Dedifferentiated amniotic fluid mesenchymal stem cell (primary cell): Measurements from ENCODE around the gene RAB1B.
"Not testable (repeated sequence)": the region's sequence is repeated elsewhere in the genome, so short reads cannot be mapped to it uniquely, and the experiment has no call there.

Experiments used
- DNase-seq: peaks from one replicate; pipeline ENCODE4 v3.0.0-alpha.2; 2016; ENCODE audit errors: extremely low spot score

Gene RAB1B

GRCh38 chr11:66267039-66267378 lies 1.4 kb upstream of the RAB1B start:
- no peak for DNase-seq

- peak; percentile 72 for DNase-seq
These were observed 828 bp upstream of the RAB1B start for GRCh38 chr11:66267379-66268243.

DNA sequence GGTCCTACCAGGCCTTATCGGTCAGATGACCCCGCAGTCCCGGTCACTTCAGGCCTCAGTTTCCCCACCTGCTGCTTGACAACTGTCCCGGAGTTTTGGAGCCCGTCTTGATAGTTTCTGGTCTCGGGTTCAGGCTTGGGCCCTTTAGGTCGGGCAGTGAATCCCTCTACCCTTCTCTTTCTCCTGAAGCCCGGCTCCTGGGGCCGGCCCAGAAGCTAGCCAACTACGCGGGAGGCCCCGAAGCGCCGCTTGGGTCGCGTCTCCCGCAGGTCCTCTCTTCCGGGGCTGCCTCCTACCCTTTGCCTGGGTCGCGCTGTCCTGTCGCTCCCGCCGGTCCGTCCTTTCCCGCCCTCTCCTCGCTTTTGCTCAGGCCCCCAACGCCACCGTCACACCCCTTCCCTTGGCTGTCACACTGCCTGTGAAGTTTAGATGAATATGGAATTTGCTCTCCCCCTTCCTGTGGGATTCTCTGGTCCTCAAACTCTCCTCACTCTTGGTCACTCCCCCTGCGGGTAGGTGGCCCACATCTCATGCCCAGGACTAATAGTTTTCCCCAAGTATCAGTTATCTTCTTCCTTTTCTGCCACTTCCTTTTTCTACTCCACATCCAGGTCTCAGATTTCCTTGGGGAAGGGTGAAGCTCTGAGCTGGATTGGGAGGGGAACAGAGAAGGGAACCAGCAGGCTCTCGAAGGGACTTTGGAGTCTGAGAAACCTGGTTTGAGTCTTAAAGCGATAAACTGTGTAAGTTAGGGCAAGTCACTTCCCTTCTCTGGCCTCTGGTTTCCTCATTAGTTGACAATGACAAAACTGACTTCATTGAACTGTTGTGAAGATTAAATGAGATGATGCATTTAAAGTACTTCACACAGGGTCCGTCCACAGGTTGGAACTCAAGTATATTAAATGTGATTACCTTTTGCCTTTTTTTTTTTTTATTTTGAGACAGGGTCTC lies 790 bp downstream of the RAB1B start:
- peak; percentile 27 for DNase-seq

DNA sequence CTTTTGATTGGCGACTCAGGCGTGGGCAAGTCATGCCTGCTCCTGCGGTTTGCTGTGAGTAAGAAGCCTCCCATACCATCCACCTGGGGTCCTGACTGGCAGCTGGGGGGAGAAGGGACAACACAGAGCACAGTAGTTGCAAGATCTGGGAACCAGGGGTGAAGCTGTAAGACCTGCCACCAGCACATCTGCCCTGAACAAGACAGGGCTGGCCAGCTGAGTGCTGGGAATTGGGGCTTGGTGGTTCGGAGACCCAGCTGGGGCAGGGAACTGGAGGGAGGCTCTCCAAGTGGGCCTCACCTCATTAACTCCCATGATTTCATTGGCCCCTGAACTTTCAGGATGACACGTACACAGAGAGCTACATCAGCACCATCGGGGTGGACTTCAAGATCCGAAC lies 3.4 kb downstream of the RAB1B start:
- DNase-seq, result no peak

DNA sequence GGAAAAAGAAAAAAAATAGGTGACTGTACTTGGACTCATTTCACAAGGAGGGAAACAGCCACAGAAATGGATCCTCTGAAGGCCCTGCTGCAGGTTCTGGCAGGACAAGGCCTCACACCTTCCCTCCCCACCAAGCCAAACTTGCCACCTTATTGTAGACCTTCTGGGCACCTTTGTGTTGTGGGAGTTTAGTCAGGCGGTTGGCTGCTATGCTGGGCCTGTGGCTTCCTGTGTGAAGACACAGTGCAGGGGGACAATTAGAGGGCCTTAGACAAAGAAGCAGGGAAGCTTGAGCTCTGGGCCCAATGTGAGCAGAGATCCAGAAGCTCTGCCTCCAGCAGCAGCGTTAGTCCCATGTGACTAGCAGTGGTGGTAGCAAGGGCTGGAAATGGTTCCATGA lies 4.2 kb downstream of the RAB1B start:
- DNase-seq, result no peak

DNA sequence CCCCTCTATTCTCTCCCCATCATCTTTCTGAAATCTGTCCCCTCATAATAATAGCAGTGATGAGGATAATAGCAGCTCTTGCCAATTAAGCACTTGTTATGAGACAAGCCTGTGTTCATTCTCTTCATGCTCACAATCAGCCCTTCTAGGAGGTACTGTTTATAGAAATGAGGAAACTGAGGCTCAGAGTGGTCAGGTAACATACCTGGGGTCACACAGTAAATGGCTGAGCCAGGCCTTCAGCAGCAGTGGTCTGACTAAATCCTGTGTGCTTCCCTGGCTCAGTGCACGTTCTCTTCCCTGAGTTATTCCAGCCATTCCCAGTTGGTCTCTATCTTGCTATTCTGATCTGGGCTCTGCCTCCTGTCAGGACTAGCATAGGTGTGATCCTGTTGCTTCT lies 5.8 kb downstream of the RAB1B start:
- no peak for DNase-seq

DNA sequence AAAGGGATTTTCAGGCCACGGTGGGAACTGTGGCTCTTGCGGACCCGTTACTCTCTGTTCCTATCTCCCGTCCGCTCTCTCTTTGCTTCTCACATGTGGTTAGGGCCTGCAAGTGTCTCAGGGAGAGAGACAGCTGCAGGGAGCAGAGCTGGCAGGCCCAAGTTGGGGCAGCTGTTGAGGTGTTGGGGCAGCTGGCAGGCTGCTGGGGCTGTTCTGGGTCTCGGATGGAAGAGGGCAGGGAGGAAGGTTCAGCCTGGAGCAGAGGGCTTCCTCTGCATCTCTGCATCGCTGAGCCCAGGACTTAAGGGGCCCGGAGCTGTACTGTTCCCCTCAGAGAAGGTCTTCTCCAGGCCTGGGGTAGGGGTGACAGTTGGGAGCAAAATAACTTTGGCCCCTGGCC lies 7.0 kb downstream of the RAB1B start:
- no peak for DNase-seq

GRCh38 chr11:66275984-66276612 lies 7.7 kb downstream of the RAB1B start:
- no peak for DNase-seq

GRCh38 chr11:66276619-66277018 lies 8.2 kb downstream of the RAB1B start:
- DNase-seq, result not testable (repeated sequence)

- DNase-seq, result not testable (repeated sequence)
These were observed 8.6 kb downstream of the RAB1B start for GRCh38 chr11:66277064-66277463.

DNA sequence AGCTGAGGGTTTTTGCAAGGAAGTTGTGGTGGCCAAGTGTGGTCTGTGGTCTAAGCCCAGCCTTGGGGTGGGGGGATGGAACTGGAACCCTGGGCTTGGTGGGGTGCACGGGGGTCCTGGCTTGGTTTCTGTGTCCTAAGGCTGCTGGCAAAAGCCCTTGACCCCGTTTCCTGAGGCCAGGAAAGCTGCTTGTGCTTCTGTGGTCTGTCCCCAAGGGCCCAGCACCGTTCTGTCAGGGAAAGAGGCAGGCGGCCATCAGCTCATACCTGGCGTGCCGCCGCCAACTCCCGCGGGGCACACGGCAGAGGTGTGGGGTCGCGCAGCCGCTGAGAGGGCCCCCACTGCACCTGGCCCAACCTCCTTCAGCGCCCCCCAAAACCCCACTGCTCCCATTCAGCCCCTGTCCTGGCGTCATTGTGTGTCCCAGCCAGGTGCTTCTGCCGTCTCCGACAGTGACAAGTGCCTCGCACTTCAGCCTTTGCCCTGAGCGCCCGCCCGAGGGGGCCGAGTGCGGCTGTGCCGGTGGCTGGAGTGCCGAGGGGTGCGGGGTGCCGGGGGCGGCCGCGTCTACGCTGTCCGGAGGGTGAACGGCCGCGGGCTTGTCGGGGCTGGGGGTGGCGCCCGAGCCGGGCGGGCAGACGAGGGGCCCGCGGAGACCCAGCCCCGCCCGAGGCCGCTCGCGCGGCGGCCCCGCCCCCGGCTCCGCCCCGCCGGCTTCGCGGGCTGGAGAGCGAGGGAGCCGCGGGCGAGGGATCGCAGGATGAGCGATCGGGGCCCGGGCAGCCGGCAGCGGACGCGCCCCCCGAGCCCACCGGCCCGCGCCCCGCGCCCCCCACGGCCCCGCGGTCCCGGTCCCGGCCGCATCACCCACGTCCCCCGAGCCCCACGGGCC lies 9.3 kb downstream of the RAB1B start, which contains the start of gene CNIH2:
Gene CNIH2 (plus strand): TSS at position 705 of the 892 bp plus-strand sequence. CDS start 282 bp downstream, outside the sequence.
- DNase-seq, result no peak

DNA sequence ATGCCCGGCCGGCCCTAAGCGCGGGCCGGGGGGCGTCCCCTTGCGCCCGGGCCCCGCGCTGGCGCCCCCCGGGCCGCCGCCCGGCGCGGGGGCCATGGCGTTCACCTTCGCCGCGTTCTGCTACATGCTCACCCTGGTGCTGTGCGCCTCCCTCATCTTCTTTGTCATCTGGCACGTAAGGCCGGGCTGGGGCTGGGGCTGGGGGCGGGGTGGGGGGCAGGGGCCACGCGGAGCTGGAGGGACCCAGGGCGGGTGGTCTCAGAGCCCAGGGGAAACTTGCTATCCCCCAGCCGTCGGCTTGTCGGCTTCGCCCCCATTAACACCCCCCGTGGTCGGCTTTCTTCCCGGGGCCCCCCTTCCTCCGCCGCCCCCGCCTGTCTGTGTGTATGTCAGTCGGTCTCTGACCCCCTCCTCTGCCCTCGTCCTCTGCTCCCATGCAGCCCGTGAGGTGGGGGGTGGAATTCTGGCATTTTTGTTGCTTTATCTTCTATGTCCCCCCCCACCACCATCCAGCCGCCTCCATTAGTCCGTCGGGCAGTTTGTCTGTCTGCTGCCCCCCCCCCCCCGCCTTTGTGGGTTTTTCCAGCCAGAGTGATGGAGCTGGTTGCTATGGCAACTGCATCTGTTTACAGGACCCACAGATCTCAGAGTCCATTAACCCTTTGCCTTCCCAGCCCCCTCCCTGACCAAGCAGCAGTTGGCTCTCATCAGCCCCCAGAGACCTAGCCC lies 10.1 kb downstream of the RAB1B start:
- no peak for DNase-seq

GRCh38 chr11:66279092-66279734 lies 10.8 kb downstream of the RAB1B start:
- DNase-seq, result no peak

- DNase-seq, result no peak
These were observed 12.0 kb downstream of the RAB1B start for GRCh38 chr11:66280428-66280827.

DNA sequence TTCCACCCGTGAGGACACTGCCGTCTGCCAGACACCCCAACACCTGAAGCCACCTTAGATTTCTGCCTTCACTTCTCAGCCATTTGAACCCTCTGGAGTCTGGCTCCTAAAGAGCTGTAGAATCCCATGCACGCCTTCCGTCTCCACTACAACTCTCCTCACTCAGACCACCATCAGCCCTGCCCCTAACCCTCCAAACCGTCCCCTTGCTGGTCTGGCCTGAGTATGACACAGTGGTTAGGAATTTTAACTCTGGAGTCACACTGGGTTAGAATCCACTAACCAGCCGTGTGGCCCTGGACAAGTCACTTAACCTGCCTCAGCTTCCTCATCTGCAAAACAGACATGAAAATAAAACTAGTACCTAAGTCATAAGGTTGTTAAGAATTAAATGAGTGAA lies 12.6 kb downstream of the RAB1B start:
- DNase-seq, result no peak

DNA sequence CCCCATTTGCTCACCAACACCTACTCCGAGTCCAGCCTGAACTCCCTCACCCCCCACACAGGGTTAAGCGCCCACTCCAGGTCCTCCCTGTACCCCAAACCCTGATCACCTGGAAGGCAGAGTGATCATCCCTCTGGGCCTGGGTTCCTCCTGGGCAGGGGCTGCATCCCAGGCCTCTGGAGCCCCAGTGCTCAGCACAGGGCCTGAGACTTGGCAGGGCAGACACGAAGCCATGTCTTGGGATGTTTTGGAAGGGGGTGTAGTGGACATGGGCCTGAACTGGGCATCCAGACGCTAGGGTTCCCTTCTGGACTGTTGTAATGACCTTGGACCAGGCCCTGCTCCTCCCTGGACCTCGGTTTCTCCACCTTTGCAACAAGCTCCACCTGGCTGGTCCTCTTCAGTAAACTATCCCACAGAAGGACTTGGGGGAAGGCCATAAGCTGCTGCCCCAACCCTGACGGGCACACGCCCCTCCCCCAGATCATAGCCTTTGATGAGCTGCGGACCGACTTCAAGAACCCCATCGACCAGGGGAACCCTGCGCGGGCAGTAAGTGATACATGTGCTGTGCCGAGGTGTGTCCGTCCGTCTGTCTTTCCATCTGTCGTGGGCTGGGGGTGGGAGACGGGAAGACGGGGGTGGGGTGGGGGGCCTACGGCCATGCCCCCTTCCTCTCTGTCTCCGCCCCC lies 13.5 kb downstream of the RAB1B start:
- no peak for DNase-seq

DNA sequence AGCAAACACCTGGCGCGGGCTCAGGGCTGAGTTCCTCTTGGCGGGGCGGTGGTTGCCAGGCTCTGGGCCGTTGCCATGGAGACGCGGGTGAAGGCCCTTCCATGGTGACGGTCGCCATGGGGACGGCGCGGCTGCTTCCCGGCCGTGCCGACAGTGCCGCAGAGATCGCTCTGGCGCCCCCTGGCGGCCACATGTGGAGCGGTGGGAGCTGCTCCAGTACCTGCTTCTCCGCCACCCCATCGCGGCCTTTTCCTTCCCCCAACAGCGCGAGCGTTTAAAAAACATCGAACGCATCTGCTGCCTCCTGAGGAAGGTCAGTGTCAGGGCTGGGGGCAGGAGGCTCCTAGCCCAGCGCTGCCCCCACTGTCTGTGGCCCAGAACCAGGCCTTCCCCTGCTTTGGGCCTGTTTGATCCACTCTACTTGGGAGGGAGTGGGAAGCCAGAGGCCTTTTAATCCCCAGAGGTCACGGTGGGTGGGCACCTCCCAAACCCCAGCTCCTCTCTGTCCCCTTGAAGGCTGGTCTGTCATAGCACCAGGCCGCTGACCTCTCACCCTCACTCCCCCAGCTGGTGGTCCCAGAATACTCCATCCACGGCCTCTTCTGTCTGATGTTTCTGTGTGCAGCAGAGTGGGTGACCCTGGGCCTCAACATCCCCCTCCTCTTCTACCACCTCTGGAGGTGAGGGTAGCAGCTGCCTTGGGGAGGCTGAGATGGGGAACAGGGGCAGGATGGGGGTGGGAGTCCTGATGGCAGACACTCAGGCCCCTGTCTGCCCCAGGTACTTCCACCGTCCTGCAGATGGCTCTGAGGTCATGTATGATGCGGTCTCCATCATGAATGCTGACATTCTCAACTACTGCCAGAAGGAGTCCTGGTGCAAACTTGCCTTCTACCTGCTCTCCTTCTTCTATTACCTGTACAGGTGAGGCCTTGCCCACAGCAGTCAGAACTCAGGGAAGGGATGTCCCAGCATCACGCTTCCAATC lies 14.3 kb downstream of the RAB1B start:
- peak; percentile 82 for DNase-seq

GRCh38 chr11:66283461-66284105 lies 15.1 kb downstream of the RAB1B start:
- no peak for DNase-seq
